ENCODE data around the gene CTSA. TPM values are rescaled to one million over a fixed set of nuclear protein-coding genes. Genes with fewer than 3 reads are reported as not detected.

CTSA gene
- total and polyA plus RNA-seq, 9 of the 15 experiments (the other 6 are each of a cell fraction or from before 2014, with no cell fraction given) = 8.8 to 61.7 (median 28.3) TPM

GRCh38 chr20:45878076-45878761 lies 12.9 kb upstream of the CTSA start (continued):
- no peak for TF ChIP-seq ZHX1 (conservative IDR thresholded peaks at IDR 0.05; ENCODE audit: low read length)
- no peak for TF ChIP-seq TCF7L2 (IDR thresholded peaks at IDR 0.05; ENCODE audit: low read depth, low read length)
- TF ChIP-seq ZNF583 (CRISPR knock-in tag; IDR thresholded peaks at IDR 0.05) = no peak
- TF ChIP-seq, protein P1, sequence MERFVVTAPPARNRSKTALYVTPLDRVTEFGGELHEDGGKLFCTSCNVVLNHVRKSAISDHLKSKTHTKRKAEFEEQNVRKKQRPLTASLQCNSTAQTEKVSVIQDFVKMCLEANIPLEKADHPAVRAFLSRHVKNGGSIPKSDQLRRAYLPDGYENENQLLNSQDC (CRISPR knock-in tag; IDR thresholded peaks at IDR 0.05) = no peak
- TF ChIP-seq ZNF444 (CRISPR knock-in tag; IDR thresholded peaks at IDR 0.05) = no peak
- TF ChIP-seq, protein P2, sequence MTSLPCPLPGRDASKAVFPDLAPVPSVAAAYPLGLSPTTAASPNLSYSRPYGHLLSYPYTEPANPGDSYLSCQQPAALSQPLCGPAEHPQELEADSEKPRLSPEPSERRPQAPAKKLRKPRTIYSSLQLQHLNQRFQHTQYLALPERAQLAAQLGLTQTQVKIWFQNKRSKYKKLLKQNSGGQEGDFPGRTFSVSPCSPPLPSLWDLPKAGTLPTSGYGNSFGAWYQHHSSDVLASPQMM (CRISPR knock-in tag; IDR thresholded peaks at IDR 0.05) = no peak
- no peak for TF ChIP-seq PREB (CRISPR knock-in tag; IDR thresholded peaks at IDR 0.05)
- no peak for TF ChIP-seq SMARCA5 (IDR thresholded peaks at IDR 0.05)
- TF ChIP-seq ELF2 (CRISPR knock-in tag; IDR thresholded peaks at IDR 0.05) = no peak
- no peak for TF ChIP-seq DEAF1 (CRISPR knock-in tag; IDR thresholded peaks at IDR 0.05)
- TF ChIP-seq HMGN3 (IDR thresholded peaks at IDR 0.05; ENCODE audit: borderline replicate concordance, extremely low read depth, insufficient read length, low read depth, low read length) = no peak
- no peak for TF ChIP-seq HOXB6 (CRISPR knock-in tag; IDR thresholded peaks at IDR 0.05; ENCODE audit: borderline replicate concordance)
- no peak for TF ChIP-seq ZFP91 (CRISPR knock-in tag; IDR thresholded peaks at IDR 0.05)
- no peak for TF ChIP-seq ZNF274 (IDR thresholded peaks at IDR 0.05; ENCODE audit: borderline replicate concordance, low read depth, low read length)
- no peak for TF ChIP-seq ZBTB8A (IDR thresholded peaks at IDR 0.05; ENCODE audit: partially characterized antibody)
- no peak for TF ChIP-seq ZNF707 (CRISPR knock-in tag; conservative IDR thresholded peaks at IDR 0.05)
- no peak for TF ChIP-seq NFXL1 (CRISPR knock-in tag; IDR thresholded peaks at IDR 0.05)
- TF ChIP-seq, protein P3, sequence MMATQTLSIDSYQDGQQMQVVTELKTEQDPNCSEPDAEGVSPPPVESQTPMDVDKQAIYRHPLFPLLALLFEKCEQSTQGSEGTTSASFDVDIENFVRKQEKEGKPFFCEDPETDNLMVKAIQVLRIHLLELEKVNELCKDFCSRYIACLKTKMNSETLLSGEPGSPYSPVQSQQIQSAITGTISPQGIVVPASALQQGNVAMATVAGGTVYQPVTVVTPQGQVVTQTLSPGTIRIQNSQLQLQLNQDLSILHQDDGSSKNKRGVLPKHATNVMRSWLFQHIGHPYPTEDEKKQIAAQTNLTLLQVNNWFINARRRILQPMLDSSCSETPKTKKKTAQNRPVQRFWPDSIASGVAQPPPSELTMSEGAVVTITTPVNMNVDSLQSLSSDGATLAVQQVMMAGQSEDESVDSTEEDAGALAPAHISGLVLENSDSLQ (IDR thresholded peaks at IDR 0.05) = 0 out of 2 replicates have a peak, but pooled peaks have one; percentile 4
- TF ChIP-seq XRCC5 (IDR thresholded peaks at IDR 0.05; ENCODE audit: low read depth, low read length) = peak; percentile 25; the same call in 1 of the 2 replicates

All from K562 (cell line).